ENCODE results near the gene AMN.

Gene AMN

GRCh38 chr14:102930753-102931579 lies 8.5 kb downstream of the AMN start:
- TF ChIP-seq CTCF (IDR thresholded peaks at IDR 0.05) = no peak
- Mint-ChIP-seq H3K4me3 (peak overlapping the region; percentile 42), H3K27me3 (ENCODE audit: low read depth, poor library complexity) (peaks cover 58% of the 10 kb centered on the region), H3K27ac (no peak overlapping the region), H3K4me1 (no peaks in the 10 kb centered on the region), H3K9me3 (no peaks in the 10 kb centered on the region), H3K36me3 (ENCODE audit: low read depth) (peaks cover 27% of the 10 kb centered on the region)
- DNase-seq = no peak

- TF ChIP-seq CTCF (IDR thresholded peaks at IDR 0.05) = no peak
- Mint-ChIP-seq H3K36me3 (ENCODE audit: low read depth) (peaks cover 30% of the 10 kb centered on the region), H3K27me3 (ENCODE audit: low read depth, poor library complexity) (peaks cover 51% of the 10 kb centered on the region), H3K27ac (no peak overlapping the region), H3K4me3 (peak overlapping the region; percentile 42), H3K9me3 (no peaks in the 10 kb centered on the region), H3K4me1 (no peaks in the 10 kb centered on the region)
- no peak for DNase-seq
These were observed 9.3 kb downstream of the AMN start for GRCh38 chr14:102931580-102932285.

- Mint-ChIP-seq H3K27me3 (ENCODE audit: low read depth, poor library complexity) (peaks cover 41% of the 10 kb centered on the region), H3K4me1 (no peaks in the 10 kb centered on the region)
- DNase-seq = no peak
These were observed 10.2 kb downstream of the AMN start for GRCh38 chr14:102932484-102933248.

GRCh38 chr14:102933618-102934231 lies 11.3 kb downstream of the AMN start:
- H3K27ac Mint-ChIP-seq = no peak overlapping the region
- no peaks in the 10 kb centered on the region for H3K9me3 Mint-ChIP-seq
- H3K36me3 Mint-ChIP-seq (ENCODE audit: low read depth) = peaks cover 42% of the 10 kb centered on the region
- no peak for TF ChIP-seq CTCF (IDR thresholded peaks at IDR 0.05)
- H3K27me3 Mint-ChIP-seq (ENCODE audit: low read depth, poor library complexity) = peaks cover 31% of the 10 kb centered on the region
- no peak overlapping the region for H3K4me3 Mint-ChIP-seq
- H3K4me1 Mint-ChIP-seq = no peaks in the 10 kb centered on the region
- no peak for DNase-seq

More at GRCh38 chr14:102932484-102933248, 10.2 kb downstream of the AMN start:
- no peak overlapping the region for H3K4me3 Mint-ChIP-seq
- no peaks in the 10 kb centered on the region for H3K9me3 Mint-ChIP-seq
- H3K27ac Mint-ChIP-seq = no peak overlapping the region
- no peak for TF ChIP-seq CTCF (IDR thresholded peaks at IDR 0.05)
- peaks cover 38% of the 10 kb centered on the region for H3K36me3 Mint-ChIP-seq (ENCODE audit: low read depth)

GRCh38 chr14:102935756-102936155 lies 13.3 kb downstream of the AMN start:
- Mint-ChIP-seq H3K4me3 (no peak overlapping the region), H3K36me3 (ENCODE audit: low read depth) (peaks cover 54% of the 10 kb centered on the region), H3K4me1 (no peaks in the 10 kb centered on the region), H3K27me3 (ENCODE audit: low read depth, poor library complexity) (peaks cover 19% of the 10 kb centered on the region), H3K9me3 (no peaks in the 10 kb centered on the region), H3K27ac (no peak overlapping the region)
- no peak for DNase-seq
- no peak for TF ChIP-seq CTCF (IDR thresholded peaks at IDR 0.05)
